NCI-H2227 (cell line): Measurements from ENCODE around the gene CHRNA4.
"Not testable (repeated sequence)": the region's sequence is repeated elsewhere in the genome, so short reads cannot be mapped to it uniquely, and the experiment has no call there.

ENCODE experiments used
- DNase-seq: peaks from one replicate; lab custom pipeline; 2025; ENCODE audit not compliant: unreplicated experiment; lab: John Stamatoyannopoulos, UW

The CHRNA4 gene

DNA sequence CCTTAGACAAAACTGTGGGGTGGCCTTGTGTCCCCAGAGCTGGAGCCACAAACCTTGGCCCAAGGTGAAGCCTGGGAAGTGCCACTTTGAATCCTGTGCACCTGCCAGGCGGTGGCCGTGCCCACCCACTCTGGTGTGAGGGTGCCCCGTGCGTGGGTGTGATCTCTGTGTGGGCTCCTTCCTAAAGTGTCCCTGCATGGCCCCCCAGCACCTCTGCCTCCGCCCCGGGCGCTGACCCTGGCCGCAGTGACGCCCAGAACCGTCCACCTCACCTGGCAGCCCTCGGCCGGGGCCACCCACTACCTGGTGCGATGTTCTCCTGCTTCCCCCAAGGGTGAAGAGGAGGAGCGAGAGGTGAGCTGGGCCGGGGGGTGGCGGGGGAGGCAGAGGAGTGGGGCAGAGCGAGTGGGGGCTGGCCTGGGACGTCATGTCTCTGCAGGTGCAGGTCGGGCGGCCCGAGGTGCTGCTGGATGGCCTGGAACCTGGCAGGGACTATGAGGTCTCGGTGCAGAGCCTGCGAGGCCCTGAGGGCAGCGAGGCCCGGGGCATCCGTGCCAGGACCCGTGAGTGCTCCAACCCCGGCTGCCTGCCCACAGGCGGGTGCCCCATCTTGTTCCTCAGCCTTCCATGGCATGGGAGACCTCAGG, 49.8 kb downstream of the CHRNA4 start:
- no peak for DNase-seq

DNA sequence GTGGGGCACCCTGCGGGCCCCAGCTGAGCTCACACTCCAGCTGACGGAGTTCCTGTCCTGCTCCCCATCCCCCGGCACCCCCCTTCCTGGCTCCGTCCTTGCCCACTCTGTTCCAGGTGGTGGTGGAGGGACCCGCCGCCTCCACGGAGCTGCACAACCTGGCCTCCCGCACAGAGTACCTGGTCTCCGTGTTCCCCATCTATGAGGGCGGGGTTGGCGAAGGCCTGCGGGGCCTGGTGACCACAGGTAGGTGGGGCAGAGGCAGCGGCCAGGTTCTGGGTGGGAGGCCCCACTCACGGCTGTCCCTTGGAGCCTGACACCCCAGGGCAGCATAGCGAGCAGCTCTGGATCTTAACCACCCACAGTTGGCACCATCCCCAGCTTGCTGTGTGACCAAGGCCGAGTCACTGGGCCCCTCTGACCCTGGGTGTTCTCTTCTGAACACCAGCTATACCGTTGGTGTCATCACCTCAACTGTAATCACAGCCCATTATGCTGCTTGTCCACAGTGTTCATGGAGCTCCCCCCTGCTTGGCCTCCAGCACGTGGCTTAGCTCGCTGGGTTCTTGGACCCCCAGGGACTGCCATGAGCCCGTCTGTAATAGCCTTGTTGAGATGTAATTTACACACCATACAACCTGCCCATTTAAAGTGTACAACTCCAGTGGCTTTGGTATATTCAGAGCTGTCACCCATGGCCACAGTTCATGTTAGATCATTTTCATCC, 50.7 kb downstream of the CHRNA4 start:
- no peak for DNase-seq

DNA sequence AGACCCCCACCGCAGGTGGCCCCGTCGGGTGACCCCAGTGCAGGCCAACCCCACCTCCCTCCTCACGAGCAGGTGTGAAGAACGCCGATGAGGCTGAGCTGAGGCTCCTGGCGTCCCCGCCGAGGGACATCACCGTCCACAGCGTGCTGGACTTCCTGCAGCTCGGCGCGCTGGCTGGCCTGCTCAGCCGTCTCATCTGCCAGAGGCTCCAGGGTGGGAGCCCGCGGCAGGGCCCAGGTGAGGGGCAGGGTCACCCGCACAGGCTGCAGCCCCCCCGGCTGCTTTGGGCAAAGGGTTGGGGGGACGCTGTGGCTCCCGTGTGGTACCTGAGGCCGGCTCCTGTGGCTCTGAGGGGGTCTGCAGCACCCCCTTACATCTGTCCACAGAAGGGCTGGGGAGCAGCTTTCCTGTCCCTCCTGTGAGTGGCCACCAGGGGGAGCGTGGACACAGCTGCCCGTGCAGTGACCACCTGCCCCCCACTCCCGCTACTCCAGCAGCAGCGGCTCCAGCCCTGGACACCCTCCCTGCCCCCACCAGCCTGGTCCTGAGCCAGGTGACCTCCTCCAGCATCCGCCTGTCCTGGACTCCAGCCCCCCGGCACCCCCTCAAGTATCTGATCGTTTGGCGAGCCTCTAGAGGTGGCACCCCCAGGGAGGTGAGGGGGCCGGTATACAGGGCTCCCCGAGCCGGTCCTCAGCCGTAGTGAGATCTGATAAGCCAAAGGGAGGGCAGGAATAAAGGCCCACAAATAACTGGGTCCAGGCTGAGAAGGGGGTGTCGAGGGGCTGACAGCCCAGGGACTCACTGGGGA, 51.7 kb downstream of the CHRNA4 start:
- peak; percentile 82 for DNase-seq

DNA sequence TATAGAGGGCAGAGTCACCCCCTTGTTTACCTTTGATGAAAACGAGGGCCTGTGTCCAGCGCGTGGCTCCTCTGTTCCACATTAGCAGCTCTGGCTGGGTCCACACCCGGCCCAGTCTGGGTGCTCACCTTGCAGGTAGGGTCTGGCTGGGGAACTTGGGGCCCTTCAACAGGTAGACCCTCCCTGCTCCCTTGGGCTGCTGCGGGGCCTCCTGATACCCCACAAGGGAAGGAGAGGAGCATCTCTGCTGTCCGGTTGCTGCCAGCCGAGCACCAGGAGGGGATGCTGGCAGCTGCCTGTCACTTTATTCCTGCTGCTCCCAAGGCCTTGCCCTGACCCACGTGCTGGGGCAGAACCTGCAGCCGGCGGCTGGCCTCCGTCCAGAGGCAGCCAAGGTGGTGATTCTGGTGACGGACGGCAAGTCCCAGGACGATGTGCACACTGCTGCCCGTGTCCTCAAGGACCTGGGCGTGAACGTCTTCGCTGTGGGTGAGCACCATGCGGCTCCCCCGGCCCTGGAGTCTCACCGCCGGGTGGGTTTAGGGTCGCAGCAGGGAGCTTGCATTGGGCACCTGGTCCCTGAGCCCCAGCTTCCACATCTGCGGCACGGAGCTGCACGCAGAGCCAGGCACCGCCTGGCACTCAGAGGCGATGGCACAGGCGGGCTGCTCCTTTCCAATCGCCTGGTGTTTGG, 52.8 kb downstream of the CHRNA4 start:
- no peak for DNase-seq

DNA sequence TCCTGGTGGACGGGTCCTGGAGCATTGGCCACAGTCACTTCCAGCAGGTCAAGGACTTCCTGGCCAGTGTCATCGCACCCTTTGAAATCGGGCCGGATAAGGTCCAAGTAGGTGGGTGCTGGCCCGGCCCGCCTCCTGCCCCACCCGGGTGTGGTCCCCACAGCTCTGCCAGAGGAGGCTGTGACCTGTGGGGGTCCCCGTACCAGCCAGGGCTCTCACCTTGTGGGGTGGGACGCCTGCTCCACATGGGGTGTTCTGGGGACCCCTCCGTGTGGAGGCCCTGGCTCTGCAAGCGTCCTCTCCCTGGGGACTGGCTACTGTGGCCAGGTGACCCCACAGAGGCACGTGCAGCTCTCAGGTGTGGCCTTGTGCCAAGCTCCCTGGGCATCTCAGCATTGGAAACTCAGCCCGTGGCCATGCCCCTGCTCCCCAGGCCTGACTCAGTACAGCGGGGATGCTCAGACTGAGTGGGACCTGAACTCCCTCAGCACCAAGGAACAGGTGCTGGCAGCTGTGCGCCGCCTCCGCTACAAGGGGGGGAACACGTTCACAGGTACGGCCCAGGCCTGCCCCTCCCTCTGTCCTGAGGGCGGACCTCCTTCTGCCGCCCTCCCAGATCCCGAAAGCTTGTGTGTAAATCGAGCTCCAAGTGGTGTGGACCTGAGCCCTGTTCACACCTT, 53.5 kb downstream of the CHRNA4 start:
- no peak for DNase-seq

DNA sequence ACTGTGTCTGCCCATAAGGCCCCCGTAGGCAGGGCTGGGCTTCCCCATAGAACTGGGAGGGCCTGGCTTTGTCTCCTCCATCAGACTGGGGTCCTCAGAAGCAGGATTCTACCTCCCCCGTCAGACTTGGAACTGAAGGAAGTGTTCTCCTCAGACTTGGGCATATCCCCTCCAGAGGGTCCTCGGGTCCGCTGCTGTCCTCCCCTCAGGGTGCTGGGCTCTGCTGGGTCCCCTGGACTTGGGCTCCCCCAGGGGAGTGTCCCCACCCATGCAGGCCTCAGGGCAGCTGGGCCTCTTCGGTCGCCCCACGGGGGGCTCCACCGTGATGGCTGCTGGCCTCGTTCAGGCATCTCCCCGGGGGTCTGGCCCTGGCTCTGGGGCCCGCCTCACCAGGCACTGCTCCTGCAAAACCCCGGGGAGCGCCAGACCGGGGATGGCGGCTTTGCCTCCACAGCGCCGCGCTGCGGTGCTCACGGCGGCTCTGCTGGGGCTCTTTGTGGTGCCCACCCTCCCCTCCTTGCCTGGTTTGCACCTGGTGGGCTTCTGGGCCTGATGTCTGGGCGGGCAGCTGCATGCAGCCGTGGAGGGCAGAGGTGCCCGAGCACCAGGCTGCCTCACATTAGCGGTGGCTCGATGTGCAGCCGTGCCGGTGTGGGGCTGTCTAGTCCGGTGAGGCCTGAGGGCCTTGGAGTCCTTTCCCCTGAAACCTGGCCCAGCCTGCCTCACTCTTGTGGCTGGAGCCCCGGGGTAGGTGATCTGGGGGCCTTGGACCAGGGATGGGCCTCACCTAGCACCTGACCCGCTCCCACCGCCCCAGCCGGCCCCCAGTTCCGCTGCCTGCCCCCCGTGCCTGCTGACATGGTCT, 54.2 kb downstream of the CHRNA4 start:
- DNase-seq = no peak

DNA sequence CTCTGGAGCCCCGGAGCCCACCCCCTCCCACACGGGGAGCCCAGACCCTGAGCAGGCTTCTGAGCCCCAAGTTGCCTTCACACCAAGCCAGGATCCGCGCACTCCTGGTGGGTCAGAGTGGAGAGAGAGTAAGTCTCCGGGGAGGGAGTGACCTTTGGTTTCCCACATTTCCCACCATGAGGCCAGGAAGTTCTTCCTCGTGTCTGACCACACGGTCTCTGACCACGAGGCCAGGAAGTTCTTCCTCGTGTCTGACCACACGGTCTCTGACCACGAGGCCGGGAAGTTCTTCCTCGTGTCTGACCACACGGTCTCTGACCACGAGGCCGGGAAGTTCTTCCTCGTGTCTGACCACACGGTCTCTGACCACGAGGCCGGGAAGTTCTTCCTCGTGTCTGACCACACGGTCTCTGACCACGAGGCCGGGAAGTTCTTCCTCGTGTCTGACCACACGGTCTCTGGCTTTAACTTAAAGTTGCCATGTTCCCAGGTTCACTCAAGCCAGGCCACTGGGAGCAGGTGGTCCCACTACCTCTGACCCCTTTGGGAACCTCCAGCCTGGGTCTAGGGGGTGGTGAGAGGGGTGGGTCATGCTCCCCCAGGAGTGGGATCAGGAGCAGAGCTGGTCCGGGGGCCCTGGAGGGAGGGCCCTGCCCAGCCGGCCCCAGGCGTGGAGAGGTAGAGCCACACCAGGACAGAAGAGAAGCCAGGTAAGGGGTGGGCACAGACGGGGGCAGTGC, 55.0 kb downstream of the CHRNA4 start:
- not testable (repeated sequence) for DNase-seq

DNA sequence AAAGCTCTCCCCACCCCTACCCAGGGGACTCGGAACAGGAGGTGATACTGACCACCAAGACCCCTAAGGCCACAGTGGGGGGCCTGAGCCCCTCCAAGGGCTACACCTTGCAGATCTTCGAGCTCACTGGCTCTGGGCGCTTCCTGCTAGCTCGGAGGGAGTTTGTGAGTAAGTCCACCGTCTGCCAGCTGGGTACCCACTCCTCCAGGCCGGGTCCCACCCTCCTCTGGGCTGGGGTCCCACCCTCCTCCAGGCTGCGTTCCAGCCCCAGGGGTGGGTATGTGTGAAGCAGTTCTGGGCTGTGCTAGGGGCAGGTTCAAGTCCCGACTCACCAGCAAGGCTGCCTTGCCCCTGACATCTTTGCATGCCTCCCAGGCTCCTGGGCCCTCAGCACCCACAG, 55.8 kb downstream of the CHRNA4 start:
- DNase-seq = no peak

DNA sequence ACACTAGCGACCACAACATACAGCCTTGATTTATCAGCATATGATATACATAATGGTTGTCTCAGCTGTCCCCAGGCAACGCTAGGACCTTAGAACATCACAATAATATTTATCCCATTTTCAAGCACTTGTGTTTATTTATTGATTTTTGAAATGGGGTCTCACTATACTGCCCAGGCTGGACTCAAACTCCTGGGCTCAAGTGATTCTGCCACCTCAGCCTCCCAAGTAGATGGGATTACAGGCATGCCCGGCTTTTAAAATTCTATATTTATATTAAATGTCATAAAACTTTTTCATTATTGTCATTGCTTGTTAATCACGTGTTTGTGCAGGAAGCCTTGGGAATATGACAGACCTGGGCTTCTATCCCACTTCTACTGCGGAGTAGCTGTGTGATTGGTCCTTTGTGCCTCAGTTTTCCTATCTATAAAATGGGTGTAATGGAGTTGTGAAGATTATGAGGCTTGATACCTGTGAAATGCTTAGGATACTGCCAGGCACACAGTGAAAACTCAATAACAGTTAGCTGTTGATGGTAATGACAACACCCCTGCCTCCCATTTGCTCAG, 58.0 kb downstream of the CHRNA4 start:
- DNase-seq = no peak

DNA sequence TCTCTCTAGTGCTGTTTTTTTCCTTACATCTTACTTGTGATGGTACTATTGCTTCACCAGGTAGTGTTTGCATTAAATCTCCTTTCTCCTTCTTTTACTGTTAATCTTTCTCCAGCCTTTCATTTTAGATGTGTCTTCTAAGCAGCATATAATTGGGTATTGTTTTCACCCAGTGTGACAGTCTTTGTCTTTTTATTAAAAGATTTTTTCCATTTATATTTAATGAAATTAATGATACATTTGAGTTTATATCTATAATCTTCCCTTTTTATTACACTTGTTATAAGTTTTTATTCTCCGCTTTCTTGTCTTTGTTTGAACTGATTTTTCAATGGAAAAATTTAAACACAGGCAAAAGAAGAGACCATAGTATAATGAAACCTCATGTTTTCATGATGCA, 59.5 kb downstream of the CHRNA4 start:
- no peak for DNase-seq

DNA sequence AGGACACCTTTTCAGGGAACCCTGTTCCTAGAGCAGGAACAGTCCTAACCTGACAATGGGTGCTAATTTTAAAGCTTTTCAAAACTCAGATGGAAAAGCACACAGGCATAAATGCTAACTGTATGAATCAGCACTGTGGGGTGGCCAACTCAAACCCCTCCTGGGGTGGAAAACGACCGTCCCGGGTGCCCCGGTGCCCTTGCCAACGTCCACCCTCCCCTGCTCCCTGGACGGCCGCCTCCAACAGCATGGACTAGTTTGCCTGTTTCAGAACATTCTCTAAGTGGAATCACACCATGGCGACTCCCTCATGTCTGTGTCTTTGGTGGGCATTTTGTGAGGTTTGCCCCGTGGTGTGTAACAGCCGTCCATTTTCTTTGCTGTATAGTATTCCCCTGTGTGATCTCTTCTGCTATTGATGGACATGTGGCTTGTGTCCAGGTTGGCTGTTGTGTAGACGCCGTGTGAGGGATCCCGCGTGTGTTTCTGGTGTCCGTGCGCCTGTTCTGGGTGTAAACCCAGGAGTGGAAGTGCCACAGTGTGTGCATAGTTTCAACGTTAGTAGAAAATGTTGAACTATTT, 62.3 kb downstream of the CHRNA4 start:
- no peak for DNase-seq

DNA sequence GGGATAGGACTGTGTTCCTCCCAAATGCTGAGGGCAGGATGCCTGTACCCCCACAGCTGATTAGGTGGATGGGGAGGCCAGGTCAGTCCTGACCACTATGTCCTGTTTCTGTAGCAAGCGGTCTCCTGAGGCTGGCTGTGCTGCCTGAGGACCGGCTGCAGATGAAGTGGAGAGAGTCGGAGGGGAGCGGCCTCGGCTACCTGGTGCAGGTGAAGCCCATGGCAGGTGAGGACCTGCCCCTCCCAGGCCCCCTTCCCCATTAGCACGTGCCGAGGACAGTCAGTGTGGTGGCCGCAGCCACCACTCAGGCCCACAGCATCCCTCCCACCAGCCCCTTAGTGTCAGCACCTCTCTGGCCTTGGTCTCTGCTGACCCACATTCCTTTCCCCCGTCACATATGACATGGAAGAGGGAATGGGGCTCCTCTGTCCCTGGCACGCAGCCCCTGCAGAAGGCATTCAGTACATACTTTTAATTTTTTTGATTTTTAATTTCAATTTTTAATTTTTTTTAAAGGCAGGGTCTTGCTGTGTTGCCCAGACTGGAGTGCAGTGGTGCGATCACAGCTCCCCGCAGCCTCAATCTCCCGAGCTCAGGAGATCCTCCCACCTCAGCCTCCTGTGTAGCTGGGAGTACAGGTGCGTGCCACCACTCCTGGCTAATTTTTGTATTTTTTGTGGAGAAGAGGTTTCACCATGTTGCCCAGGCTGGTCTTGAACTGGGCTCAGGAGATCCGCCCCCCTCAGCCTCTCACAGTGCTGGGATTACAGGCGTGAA, 63.2 kb downstream of the CHRNA4 start:
- DNase-seq = no peak

DNA sequence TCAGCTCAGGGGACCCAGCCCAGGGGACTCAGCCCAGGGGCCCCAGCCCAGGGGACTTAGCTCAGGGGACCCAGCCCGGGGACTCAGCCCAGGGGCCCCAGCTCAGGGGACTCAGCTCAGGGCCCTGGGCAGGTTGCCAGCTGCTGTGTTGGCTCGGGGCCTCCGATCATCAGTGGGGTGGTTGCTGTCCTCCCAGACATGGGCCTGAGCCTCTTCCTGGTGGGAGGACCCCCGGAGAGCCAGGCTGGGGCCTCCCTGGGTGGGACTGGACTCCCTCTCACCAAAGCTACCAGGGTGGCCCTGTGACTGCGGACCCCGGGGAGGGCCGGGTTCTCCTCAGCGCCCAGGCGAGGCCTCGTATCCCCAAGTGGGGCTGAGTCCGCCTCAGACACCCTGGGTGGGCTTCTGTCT, 63.8 kb downstream of the CHRNA4 start:
- DNase-seq = no peak

DNA sequence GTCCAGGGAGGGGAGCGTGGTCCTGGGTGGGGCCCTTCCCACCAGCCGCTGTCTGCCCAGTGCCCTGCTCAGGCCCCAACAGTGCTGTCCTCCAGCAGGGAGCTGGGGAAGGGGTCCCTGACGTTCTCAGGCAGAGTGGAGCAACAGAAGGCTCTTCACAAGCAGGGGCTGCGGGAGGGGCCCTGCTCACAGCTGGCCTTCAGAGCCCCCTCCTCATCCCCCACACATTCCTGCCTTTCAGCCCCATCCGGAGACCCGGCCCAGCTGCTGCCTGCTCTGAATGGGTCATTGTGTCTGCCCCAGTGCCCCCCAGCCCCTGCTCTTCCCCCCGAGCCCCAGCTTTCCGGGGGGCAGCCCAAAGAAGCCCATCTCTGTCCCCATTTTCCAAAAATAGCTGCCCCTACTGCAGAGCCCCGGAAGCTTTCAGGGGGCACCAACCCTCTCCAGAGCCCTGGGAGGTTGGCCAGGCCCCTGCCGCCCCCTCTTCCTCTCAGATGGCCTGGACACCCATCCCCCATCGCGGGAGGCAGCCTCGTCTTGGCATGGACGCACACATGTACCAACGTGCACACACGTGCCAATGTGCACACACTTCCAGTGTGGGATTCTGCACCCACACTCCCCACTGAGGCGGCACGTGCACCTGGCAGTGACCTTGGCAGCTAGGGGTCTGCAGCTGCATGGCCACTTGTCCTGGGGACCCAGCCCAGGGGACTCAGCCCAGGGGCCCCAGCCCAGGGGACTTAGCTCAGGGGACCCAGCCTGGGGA, 64.4 kb downstream of the CHRNA4 start:
- no peak for DNase-seq

DNA sequence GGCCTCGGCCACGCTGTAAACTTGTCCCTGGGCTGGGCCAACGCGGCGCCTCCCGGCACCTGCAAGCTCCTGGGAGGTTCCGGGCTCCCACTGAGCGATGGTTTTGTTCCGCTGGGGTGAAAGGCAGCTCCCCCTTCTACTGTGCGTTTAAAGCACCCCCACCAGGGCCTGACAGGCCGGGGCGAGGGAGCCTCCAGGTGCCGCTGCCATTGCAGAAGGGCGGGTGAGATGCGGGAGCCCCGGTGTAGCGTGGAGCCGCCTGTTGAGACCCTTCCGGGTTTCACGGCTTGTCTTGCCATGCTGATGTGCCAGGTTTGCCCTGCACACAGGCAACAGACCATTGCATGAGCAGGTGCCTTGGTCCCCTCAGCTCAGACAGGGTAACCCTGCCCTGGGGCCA, 65.3 kb downstream of the CHRNA4 start:
- DNase-seq = no peak

DNA sequence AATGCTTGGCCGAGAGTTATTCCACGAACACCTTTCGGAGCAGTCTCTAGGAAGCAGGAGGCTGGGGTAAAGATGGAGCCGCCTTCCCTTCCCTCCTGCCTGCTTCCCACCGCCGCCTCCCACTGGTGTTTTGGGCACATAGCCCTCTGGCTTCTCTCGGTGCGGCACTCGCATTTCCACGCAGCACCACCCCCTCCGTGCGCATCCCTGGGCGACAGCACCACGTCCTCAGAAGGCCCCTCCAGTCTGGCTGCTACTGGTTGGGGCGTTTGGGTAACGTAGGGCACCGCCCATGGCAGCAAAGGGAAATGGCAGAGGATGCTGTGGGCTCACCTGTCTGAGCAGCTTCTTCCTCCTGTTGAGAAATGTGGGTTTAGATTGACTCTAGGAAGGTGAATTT, 65.7 kb downstream of the CHRNA4 start:
- DNase-seq = no peak

DNA sequence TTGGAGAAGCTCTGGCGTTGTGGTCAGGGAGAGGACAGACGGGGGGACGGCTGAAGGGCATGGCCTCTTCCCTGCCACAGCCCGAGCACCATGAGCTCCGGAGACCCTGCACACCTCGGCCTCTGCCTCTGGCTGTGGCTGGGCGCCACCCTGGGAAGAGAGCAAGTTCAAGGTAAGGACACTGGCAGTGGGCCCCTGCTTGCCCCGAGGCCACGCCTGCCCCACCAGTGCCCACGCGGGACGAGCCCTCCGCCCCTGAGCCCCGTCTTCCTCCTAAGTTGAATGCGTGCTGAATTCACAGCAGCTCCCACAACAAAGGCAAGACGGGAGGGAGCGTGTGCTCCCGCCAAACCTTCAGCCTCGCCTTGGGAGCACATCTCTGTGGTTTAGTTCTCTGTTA, 66.1 kb downstream of the CHRNA4 start:
- no peak for DNase-seq
